Skin of body (tissue), 2 donors: Measurements from ENCODE around the gene PLA2R1. TPM values are rescaled to one million over a fixed set of nuclear protein-coding genes. Genes with fewer than 3 reads are reported as not detected.

Experiments used
- DNase-seq: peaks from one replicate; lab custom pipeline; 2025; lab: John Stamatoyannopoulos, UW
- total RNA-seq: library from RNA; depleted of rRNA; stranded (reverse); fragments of >200 nt; gene quantifications from one replicate; pipeline ENCODE4 v1.2.3, GENCODE V29; 2014

Gene PLA2R1
- total RNA-seq, 1 donor from 2014 or later: 11.3 TPM

- DNase-seq: no peak
Measured at GRCh38 chr2:159895258-159896065, 167.0 kb downstream of the PLA2R1 start.

- DNase-seq: no peak
Measured at GRCh38 chr2:159894145-159894838, 168.1 kb downstream of the PLA2R1 start.

- DNase-seq: no peak
Measured at GRCh38 chr2:159892990-159893810, 169.2 kb downstream of the PLA2R1 start.

- DNase-seq: no peak
Measured at GRCh38 chr2:159891917-159892730, 170.3 kb downstream of the PLA2R1 start.

- no peak for DNase-seq
Measured at GRCh38 chr2:159891267-159891588, 171.2 kb downstream of the PLA2R1 start.

- DNase-seq: no peak
Measured at GRCh38 chr2:159890551-159891266, 171.7 kb downstream of the PLA2R1 start.

GRCh38 chr2:159882130-159882745, 180.2 kb downstream of the PLA2R1 start:
- DNase-seq: no peak

Other genes starting within 250 kb of the PLA2R1 start
- gene LY75, start 157.9 kb downstream of the PLA2R1 start, total RNA-seq: 8.9 TPM
- 11.6 TPM for gene ITGB6, start 137.7 kb upstream of the PLA2R1 start, total RNA-seq